OCI-LY3 (cell line): ENCODE measurements around the gene CCDC174.

Experiments used
- EZH2phosphoT487 ChIP-seq: fragments of 200-600 bp; shearing (Covaris generic); IDR thresholded peaks from 2 replicates; pipeline ENCODE4 v1.6.1; 2018; ENCODE audit warnings: antibody characterized with exemption, mixed run types, low read depth
- TF ChIP-seq, protein P1 (sequence below): fragments of 200-600, 300-600 bp; sonication (generic); IDR thresholded peaks from 2 replicates; pipeline ENCODE4 v1.5.1; 2014; ENCODE audit warnings: antibody characterized with exemption, low read length, low read depth

DNA sequence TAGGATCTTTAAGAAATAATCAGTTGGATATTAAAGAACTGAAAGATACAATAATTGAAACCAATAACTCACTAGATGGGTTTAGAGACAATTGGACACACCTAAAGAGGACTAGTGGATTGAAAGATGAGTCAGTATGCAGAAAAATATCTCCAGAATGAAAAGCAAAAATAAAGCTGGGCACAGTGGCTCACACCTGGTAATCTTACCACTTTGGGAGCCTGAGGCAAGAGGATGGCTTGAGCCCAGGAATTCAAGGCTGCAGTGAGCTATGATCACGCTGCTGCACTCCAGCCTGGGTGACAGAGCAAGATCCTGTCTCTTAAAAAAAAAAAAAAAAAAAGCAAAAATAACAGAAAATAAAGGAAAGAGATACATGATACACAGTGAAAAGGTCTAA, 37.4 kb upstream of the CCDC174 start:
- TF ChIP-seq, protein P1, sequence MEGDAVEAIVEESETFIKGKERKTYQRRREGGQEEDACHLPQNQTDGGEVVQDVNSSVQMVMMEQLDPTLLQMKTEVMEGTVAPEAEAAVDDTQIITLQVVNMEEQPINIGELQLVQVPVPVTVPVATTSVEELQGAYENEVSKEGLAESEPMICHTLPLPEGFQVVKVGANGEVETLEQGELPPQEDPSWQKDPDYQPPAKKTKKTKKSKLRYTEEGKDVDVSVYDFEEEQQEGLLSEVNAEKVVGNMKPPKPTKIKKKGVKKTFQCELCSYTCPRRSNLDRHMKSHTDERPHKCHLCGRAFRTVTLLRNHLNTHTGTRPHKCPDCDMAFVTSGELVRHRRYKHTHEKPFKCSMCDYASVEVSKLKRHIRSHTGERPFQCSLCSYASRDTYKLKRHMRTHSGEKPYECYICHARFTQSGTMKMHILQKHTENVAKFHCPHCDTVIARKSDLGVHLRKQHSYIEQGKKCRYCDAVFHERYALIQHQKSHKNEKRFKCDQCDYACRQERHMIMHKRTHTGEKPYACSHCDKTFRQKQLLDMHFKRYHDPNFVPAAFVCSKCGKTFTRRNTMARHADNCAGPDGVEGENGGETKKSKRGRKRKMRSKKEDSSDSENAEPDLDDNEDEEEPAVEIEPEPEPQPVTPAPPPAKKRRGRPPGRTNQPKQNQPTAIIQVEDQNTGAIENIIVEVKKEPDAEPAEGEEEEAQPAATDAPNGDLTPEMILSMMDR: no peak
- TF ChIP-seq EZH2phosphoT487: no peak
